Mesenchymal stem cell (in vitro differentiated cells and primary cell): ENCODE data around the gene NOL4L.

Experiments used
- DNase-seq: peaks from one replicate; pipeline ENCODE4 v3.0.0-alpha.2; 2013
- H2AFZ ChIP-seq: one replicate; pipeline ENCODE4 v1.6.1; 2013; ENCODE audit warnings: low read depth, mild to moderate bottlenecking, control low read depth, inconsistent platforms, low read length, moderate library complexity
- H2AK5ac ChIP-seq: 2 replicates; pipeline ENCODE4 v1.6.1; 2013; ENCODE audit warnings: low read length, moderate library complexity, mild to moderate bottlenecking, inconsistent platforms; ENCODE audit not compliant: severe bottlenecking
- H2BK120ac ChIP-seq: one replicate; pipeline ENCODE4 v1.6.1; 2013; ENCODE audit warnings: low read depth, mild to moderate bottlenecking, inconsistent platforms, low read length, moderate library complexity
- H2BK12ac ChIP-seq, 2 experiments: one replicate each; pipeline ENCODE4 v1.6.1; 2013; ENCODE audit warnings: inconsistent platforms in 2 of 2, low read length in 2 of 2, mild to moderate bottlenecking in 2 of 2, moderate library complexity in 2 of 2, control low read depth in 1 of 2
- H2BK15ac ChIP-seq: one replicate; pipeline ENCODE4 v1.6.1; 2013; ENCODE audit warnings: mild to moderate bottlenecking, low read depth, inconsistent platforms; ENCODE audit not compliant: poor library complexity, severe bottlenecking
- H2BK5ac ChIP-seq: 2 replicates; pipeline ENCODE4 v1.6.1; 2013; ENCODE audit warnings: low read depth, mild to moderate bottlenecking, low read length, control low read depth, inconsistent platforms; ENCODE audit not compliant: poor library complexity, severe bottlenecking
- H3K14ac ChIP-seq, 2 experiments: one replicate each; pipeline ENCODE4 v1.6.1; 2013; ENCODE audit warnings: inconsistent platforms in 2 of 2, low read length in 2 of 2, control low read depth in 1 of 2, mild to moderate bottlenecking in 1 of 2, moderate library complexity in 1 of 2
- H3K18ac ChIP-seq, 2 experiments: one replicate each; pipeline ENCODE4 v1.6.1; 2013; ENCODE audit warnings: inconsistent platforms in 2 of 2, low read length in 2 of 2, control low read depth in 1 of 2, low read depth in 1 of 2, mild to moderate bottlenecking in 1 of 2
- H3K23ac ChIP-seq, 2 experiments: one replicate each; pipeline ENCODE4 v1.6.1; 2013; ENCODE audit warnings: inconsistent platforms in 2 of 2, low read length in 2 of 2, mild to moderate bottlenecking in 2 of 2, moderate library complexity in 2 of 2, control low read depth in 1 of 2
- H3K27ac ChIP-seq: 2 replicates; pipeline ENCODE4 v1.5.1; 2013; ENCODE audit warnings: mild to moderate bottlenecking, moderate library complexity, low read length, control low read depth, inconsistent platforms; ENCODE audit not compliant: poor library complexity, severe bottlenecking
- H3K27me3 ChIP-seq, 2 experiments: 2 replicates each; pipeline versions ENCODE4 v1.6.1 to v1.7.0; 2013; ENCODE audit warnings: low read length in 2 of 2, mild to moderate bottlenecking in 2 of 2, moderate library complexity in 2 of 2, control low read depth in 1 of 2, inconsistent platforms in 1 of 2; ENCODE audit not compliant: control insufficient read depth in 1 of 2, insufficient read depth in 1 of 2
- H3K36me3 ChIP-seq, 2 experiments: 2 replicates each; pipeline versions ENCODE4 v1.6.1 to v1.7.0; 2013; ENCODE audit warnings: low read length in 2 of 2, control low read depth in 1 of 2, inconsistent platforms in 1 of 2, low read depth in 1 of 2, mild to moderate bottlenecking in 1 of 2; ENCODE audit not compliant: insufficient read depth in 2 of 2, control insufficient read depth in 1 of 2
- H3K4ac ChIP-seq, 2 experiments: one replicate each; pipeline ENCODE4 v1.6.1; 2013; ENCODE audit warnings: inconsistent platforms in 2 of 2, low read length in 2 of 2, mild to moderate bottlenecking in 2 of 2, moderate library complexity in 2 of 2, control low read depth in 1 of 2, low read depth in 1 of 2
- H3K4me1 ChIP-seq: 2 replicates; pipeline ENCODE4 v1.6.1; 2013; ENCODE audit warnings: low read depth, low read length, control low read depth; ENCODE audit not compliant: control insufficient read depth, insufficient read depth
- H3K4me2 ChIP-seq: 2 replicates; pipeline ENCODE4 v1.6.1; 2013; ENCODE audit warnings: low read length, mild to moderate bottlenecking, inconsistent platforms; ENCODE audit not compliant: poor library complexity, severe bottlenecking
- H3K4me3 ChIP-seq, 2 experiments: 2 replicates each; pipeline versions ENCODE4 v1.5.1 to v1.7.0; 2013; ENCODE audit warnings: low read length in 2 of 2, mild to moderate bottlenecking in 2 of 2, control low read depth in 1 of 2, low read depth in 1 of 2; ENCODE audit not compliant: insufficient read depth in 1 of 2
- H3K79me1 ChIP-seq: replicated peaks from 2 replicates; pipeline ENCODE4 v1.6.1; 2013; ENCODE audit warnings: mild to moderate bottlenecking, control low read depth, low read length, inconsistent platforms; ENCODE audit not compliant: poor library complexity, severe bottlenecking
- H3K9ac ChIP-seq: 2 replicates; pipeline ENCODE4 v1.7.0; 2013; ENCODE audit warnings: mild to moderate bottlenecking, low read length, moderate library complexity
- H3K9me3 ChIP-seq: 2 replicates; pipeline ENCODE4 v1.7.0; 2013; ENCODE audit warnings: mild to moderate bottlenecking, low read length; ENCODE audit not compliant: control insufficient read depth
- H4K8ac ChIP-seq: one replicate; pipeline ENCODE4 v1.6.1; 2013; ENCODE audit warnings: inconsistent platforms, mild to moderate bottlenecking, low read length, moderate library complexity
- H4K91ac ChIP-seq: one replicate; pipeline ENCODE4 v1.6.1; 2013; ENCODE audit warnings: mild to moderate bottlenecking, low read length, inconsistent platforms
- WGBS: methylation state at CpG from one replicate; pipeline ENCODE4 v1.1.7; 2013; ENCODE audit warnings: mixed read lengths; 5-methylcytosine and 5-hydroxymethylcytosine counted together

The NOL4L gene

GRCh38 chr20:32535316-32535952 is 49.7 kb downstream of the NOL4L start:
- Histone ChIP-seq H3K14ac (no peak overlapping the region), H2AK5ac (no peak overlapping the region), H3K4ac (no peak overlapping the region), H3K4me2 (no peak overlapping the region), H3K9ac (no peak overlapping the region), H2BK15ac (no peak overlapping the region), H4K8ac (no peak overlapping the region), H3K27me3 (peaks cover 25 to 47% of the 10 kb centered on the region in 2 experiments), H2BK12ac (no peak overlapping the region), H3K79me1 (no peaks in the 10 kb centered on the region), H2BK120ac (no peak overlapping the region), H3K18ac (no peak overlapping the region), H3K9me3 (no peaks in the 10 kb centered on the region), H3K27ac (no peak overlapping the region), H3K4me3 (no peak overlapping the region), H3K23ac (no peak overlapping the region), H2BK5ac (no peak overlapping the region), H2AFZ (no peak overlapping the region), H4K91ac (no peak overlapping the region), H3K36me3 (no peaks in the 10 kb centered on the region), H3K4me1 (peaks cover 20% of the 10 kb centered on the region)
- WGBS = 80% methylated on average over 18 of the region's 18 CpGs
- DNase-seq = no peak

- Histone ChIP-seq H4K8ac (no peak overlapping the region), H3K18ac (no peak overlapping the region), H4K91ac (no peak overlapping the region), H2AFZ (no peak overlapping the region), H3K14ac (no peak overlapping the region), H3K4me3 (no peak overlapping the region), H3K4me1 (peaks cover 20% of the 10 kb centered on the region), H3K23ac (no peak overlapping the region), H3K9ac (no peak overlapping the region), H2BK15ac (no peak overlapping the region), H3K4ac (no peak overlapping the region), H3K36me3 (no peaks in the 10 kb centered on the region), H2BK5ac (no peak overlapping the region), H3K9me3 (no peaks in the 10 kb centered on the region), H3K4me2 (no peak overlapping the region), H3K27ac (no peak overlapping the region), H2AK5ac (no peak overlapping the region), H3K79me1 (no peaks in the 10 kb centered on the region), H2BK120ac (no peak overlapping the region), H2BK12ac (no peak overlapping the region), H3K27me3 (peaks cover 25 to 40% of the 10 kb centered on the region in 2 experiments)
- no peak for DNase-seq
- 57% methylated on average over 1 of the region's 8 CpGs for WGBS
Measured at GRCh38 chr20:32534661-32535240, 50.4 kb downstream of the NOL4L start.

- H4K91ac ChIP-seq = no peak overlapping the region
- 70% methylated on average over 6 of the region's 6 CpGs for WGBS
- H3K9ac ChIP-seq = no peak overlapping the region
- no peaks in the 10 kb centered on the region for H3K9me3 ChIP-seq
- no peak overlapping the region for H2BK15ac ChIP-seq
- no peak for DNase-seq
- H3K4me3 ChIP-seq = no peak overlapping the region
- H3K4me1 ChIP-seq = peaks cover 20% of the 10 kb centered on the region
- H3K36me3 ChIP-seq = no peaks in the 10 kb centered on the region
- no peaks in the 10 kb centered on the region for H3K79me1 ChIP-seq
- no peak overlapping the region for H3K23ac ChIP-seq
- H2BK12ac ChIP-seq = no peak overlapping the region
- no peak overlapping the region for H3K4me2 ChIP-seq
- H4K8ac ChIP-seq = no peak overlapping the region
- no peak overlapping the region for H2BK5ac ChIP-seq
- H3K18ac ChIP-seq = no peak overlapping the region
- no peak overlapping the region for H2BK120ac ChIP-seq
- peaks cover 32 to 33% of the 10 kb centered on the region in 2 experiments for H3K27me3 ChIP-seq
- H3K14ac ChIP-seq = no peak overlapping the region
- no peak overlapping the region for H2AFZ ChIP-seq
- H3K4ac ChIP-seq = no peak overlapping the region
- H3K27ac ChIP-seq = no peak overlapping the region
- no peak overlapping the region for H2AK5ac ChIP-seq
Measured at GRCh38 chr20:32533732-32534131, 51.4 kb downstream of the NOL4L start.

GRCh38 chr20:32532246-32532645 is 52.9 kb downstream of the NOL4L start:
- 89% methylated on average over 7 of the region's 7 CpGs for WGBS
- H4K91ac ChIP-seq = no peak overlapping the region

More at GRCh38 chr20:32532246-32532645, 52.9 kb downstream of the NOL4L start:
- Histone ChIP-seq H3K9me3 (no peaks in the 10 kb centered on the region), H3K27ac (no peak overlapping the region), H2AFZ (no peak overlapping the region), H3K14ac (no peak overlapping the region), H3K4me2 (no peak overlapping the region), H3K4ac (no peak overlapping the region), H2BK12ac (no peak overlapping the region), H3K23ac (no peak overlapping the region), H3K79me1 (no peaks in the 10 kb centered on the region), H2AK5ac (no peak overlapping the region), H4K8ac (no peak overlapping the region), H3K9ac (no peak overlapping the region), H3K4me1 (peaks cover 21% of the 10 kb centered on the region), H3K36me3 (no peaks in the 10 kb centered on the region), H2BK15ac (no peak overlapping the region), H3K18ac (no peak overlapping the region), H3K27me3 (peaks cover 27 to 40% of the 10 kb centered on the region in 2 experiments), H3K4me3 (no peak overlapping the region), H2BK5ac (no peak overlapping the region), H2BK120ac (no peak overlapping the region)
- DNase-seq = no peak
